ENCODE measurements around the gene NUP210.

DNA sequence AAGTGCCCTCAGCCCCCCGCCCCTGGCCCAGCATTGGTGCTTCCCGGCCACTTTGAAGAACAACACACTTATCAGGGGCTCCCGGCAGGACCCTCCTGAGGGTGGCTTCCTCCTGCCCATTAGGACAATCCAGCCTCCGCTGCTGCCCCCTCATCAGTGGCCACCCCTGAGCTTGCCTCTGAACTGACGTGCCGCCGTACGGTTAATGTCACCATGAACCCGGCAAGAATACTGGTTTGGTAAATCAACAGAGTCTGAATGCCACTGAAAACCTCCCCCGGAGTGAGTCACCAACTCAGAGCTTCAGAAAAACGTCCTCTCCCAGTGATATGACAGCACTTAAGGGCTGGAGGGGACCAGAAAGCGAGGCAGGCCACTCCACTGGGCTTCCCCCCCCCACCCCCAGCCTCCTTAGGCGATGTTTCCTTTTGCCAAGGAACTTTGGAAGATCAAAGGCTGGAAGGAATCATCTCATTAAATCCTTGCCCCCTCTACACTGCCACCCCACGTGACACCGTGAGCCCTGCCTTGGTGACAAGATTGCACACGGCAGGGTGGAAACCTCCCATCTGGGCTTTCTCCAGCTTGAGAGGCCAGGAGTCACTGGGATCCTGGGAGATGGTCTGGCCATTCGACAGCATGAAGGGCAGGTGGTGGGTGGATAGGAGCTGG, 142.1 kb downstream of the NUP210 start:
- no peak for TF ChIP-seq EZH2 (IDR thresholded peaks at IDR 0.05; ENCODE audit: borderline replicate concordance, low read depth, low read length, severe bottlenecking)
- TF ChIP-seq, protein P1, sequence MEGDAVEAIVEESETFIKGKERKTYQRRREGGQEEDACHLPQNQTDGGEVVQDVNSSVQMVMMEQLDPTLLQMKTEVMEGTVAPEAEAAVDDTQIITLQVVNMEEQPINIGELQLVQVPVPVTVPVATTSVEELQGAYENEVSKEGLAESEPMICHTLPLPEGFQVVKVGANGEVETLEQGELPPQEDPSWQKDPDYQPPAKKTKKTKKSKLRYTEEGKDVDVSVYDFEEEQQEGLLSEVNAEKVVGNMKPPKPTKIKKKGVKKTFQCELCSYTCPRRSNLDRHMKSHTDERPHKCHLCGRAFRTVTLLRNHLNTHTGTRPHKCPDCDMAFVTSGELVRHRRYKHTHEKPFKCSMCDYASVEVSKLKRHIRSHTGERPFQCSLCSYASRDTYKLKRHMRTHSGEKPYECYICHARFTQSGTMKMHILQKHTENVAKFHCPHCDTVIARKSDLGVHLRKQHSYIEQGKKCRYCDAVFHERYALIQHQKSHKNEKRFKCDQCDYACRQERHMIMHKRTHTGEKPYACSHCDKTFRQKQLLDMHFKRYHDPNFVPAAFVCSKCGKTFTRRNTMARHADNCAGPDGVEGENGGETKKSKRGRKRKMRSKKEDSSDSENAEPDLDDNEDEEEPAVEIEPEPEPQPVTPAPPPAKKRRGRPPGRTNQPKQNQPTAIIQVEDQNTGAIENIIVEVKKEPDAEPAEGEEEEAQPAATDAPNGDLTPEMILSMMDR (IDR thresholded peaks at IDR 0.05; ENCODE audit: extremely low read depth in 1 of 2, insufficient read depth in 1 of 2, low read depth in 1 of 2, low read length in 2 of 2): no peak
- TF ChIP-seq, protein P2, sequence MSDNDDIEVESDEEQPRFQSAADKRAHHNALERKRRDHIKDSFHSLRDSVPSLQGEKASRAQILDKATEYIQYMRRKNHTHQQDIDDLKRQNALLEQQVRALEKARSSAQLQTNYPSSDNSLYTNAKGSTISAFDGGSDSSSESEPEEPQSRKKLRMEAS (IDR thresholded peaks at IDR 0.05; ENCODE audit: insufficient read depth, insufficient read length): no peak
- no peak for TF ChIP-seq POLR2A (IDR thresholded peaks at IDR 0.05; ENCODE audit: low read depth, low read length)
- no peak for TF ChIP-seq MYC (IDR thresholded peaks at IDR 0.05; ENCODE audit: low read depth, low read length)
- no peak for TF ChIP-seq FOS (IDR thresholded peaks at IDR 0.05; ENCODE audit: borderline replicate concordance, insufficient read depth, low read length)
- TF ChIP-seq POLR2AphosphoS5 (IDR thresholded peaks at IDR 0.05; ENCODE audit: insufficient read depth, low read depth, low read length): no peak
- TF ChIP-seq JUN (IDR thresholded peaks at IDR 0.05; ENCODE audit: borderline replicate concordance, insufficient read depth, insufficient read length, low read depth): no peak

Measured in endothelial cell of umbilical vein (primary cell).